ENCODE measurements around the gene HDDC3.

DNA sequence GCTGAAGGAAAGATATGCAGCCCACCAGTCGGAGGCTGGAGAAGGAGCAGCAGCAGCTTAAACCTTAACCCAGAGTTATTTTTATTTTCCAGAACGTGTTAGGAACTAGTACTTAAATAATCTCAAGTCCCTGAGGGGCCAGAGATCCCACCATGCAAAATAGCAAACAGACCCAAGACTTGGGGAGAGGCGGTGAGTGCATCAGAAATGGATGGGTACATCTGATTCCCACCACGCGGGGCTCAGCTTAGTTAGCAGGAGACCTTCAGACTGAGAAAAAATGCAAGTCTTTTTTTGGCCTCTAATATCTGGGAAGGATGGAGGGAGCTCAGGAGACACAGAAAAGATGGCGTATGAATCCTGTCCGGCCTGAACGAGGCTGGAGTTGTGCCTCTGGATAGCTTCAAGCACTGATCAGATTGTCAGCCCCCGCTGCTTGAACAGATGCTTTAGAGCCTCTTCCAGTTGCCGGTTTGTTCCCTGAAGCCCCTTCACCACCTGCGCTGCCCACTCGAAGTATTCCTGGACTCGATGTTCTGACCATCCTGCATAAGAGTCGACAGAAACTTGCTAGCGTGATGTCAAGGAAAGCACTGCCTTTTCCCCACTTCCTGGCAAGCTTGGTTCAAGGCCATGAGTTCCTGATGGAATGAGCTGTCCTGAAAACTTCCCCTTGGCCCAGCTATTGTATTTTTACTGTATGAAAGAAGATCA lies 1.3 kb downstream of the HDDC3 start:
- TF ChIP-seq, protein P1, sequence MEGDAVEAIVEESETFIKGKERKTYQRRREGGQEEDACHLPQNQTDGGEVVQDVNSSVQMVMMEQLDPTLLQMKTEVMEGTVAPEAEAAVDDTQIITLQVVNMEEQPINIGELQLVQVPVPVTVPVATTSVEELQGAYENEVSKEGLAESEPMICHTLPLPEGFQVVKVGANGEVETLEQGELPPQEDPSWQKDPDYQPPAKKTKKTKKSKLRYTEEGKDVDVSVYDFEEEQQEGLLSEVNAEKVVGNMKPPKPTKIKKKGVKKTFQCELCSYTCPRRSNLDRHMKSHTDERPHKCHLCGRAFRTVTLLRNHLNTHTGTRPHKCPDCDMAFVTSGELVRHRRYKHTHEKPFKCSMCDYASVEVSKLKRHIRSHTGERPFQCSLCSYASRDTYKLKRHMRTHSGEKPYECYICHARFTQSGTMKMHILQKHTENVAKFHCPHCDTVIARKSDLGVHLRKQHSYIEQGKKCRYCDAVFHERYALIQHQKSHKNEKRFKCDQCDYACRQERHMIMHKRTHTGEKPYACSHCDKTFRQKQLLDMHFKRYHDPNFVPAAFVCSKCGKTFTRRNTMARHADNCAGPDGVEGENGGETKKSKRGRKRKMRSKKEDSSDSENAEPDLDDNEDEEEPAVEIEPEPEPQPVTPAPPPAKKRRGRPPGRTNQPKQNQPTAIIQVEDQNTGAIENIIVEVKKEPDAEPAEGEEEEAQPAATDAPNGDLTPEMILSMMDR (conservative IDR thresholded peaks at IDR 0.05), result no peak
- TF ChIP-seq ZFX (IDR thresholded peaks at IDR 0.05), result no peak
